ES-I3 (cell line): ENCODE measurements around the gene CENPP.

Experiments used
- H3K36me3 ChIP-seq: 2 replicates; pipeline ENCODE4 v1.6.1; 2013; ENCODE audit warnings: mild to moderate bottlenecking, low read length, control low read depth, moderate library complexity; ENCODE audit not compliant: insufficient read depth
- H3K4me1 ChIP-seq: 2 replicates; pipeline ENCODE4 v1.6.1; 2013; ENCODE audit warnings: mild to moderate bottlenecking, control low read depth, low read length; ENCODE audit not compliant: insufficient read depth
- H3K9ac ChIP-seq: 2 replicates; pipeline ENCODE4 v1.6.1; 2013; ENCODE audit warnings: low read depth, mild to moderate bottlenecking, low read length, moderate library complexity
- H3K9me3 ChIP-seq: 2 replicates; pipeline ENCODE4 v1.6.1; 2013; ENCODE audit warnings: mild to moderate bottlenecking, low read length, moderate library complexity; ENCODE audit not compliant: control insufficient read depth, insufficient read depth

The CENPP gene

GRCh38 chr9:92378865-92379560, 53.3 kb downstream of the CENPP start:
- H3K36me3 ChIP-seq: no peaks in the 10 kb centered on the region

DNA sequence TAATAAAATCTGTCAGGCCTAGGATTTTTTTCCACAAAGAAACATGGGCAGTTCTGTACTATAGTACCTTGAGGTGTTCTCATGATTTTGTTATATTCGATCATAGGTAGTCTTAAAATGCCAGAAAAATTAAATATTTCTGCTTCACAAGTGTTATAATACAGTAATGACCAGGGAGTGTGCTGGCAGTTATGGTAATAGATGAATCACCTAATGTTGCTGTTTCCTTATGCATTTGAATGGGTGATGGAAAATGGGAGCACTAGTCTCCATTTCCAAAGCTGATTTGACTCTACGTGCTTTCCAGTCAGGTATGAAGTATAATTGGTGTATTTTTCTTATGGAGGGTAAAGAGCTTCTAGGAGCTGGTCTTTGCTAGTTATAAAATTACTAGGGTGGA, 54.9 kb downstream of the CENPP start:
- no peaks in the 10 kb centered on the region for H3K36me3 ChIP-seq
- H3K9ac ChIP-seq: no peak overlapping the region
- peaks cover 23% of the 10 kb centered on the region for H3K4me1 ChIP-seq
- H3K9me3 ChIP-seq: no peaks in the 10 kb centered on the region

More at GRCh38 chr9:92378865-92379560, 53.3 kb downstream of the CENPP start:
- Histone ChIP-seq H3K9me3 (no peaks in the 10 kb centered on the region), H3K9ac (no peak overlapping the region), H3K4me1 (peaks cover 23% of the 10 kb centered on the region)

- Histone ChIP-seq H3K9ac (no peak overlapping the region), H3K36me3 (no peaks in the 10 kb centered on the region), H3K9me3 (no peaks in the 10 kb centered on the region), H3K4me1 (peaks cover 23% of the 10 kb centered on the region)
These were observed 56.0 kb downstream of the CENPP start for GRCh38 chr9:92381775-92382174.

DNA sequence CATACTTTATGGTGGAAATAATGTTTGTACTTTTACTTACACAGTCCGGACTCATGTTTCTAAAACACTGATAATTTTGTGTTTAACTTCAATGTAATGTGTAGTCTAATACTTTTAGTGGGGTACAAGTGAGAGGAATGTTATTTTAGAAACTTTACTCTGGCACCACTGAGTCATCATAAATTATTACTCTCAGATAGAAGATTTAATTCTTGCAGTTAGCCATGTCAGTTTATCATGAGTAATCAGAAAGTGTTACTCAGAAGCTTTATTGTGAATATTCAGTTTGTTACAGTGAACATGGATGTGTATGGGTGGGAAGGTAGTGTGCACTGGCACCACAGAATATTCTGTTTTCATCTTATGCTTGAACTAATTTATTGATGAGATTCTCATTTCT, 58.6 kb downstream of the CENPP start:
- Histone ChIP-seq H3K9me3 (no peaks in the 10 kb centered on the region), H3K4me1 (peaks cover 10% of the 10 kb centered on the region), H3K9ac (no peak overlapping the region), H3K36me3 (no peaks in the 10 kb centered on the region)

DNA sequence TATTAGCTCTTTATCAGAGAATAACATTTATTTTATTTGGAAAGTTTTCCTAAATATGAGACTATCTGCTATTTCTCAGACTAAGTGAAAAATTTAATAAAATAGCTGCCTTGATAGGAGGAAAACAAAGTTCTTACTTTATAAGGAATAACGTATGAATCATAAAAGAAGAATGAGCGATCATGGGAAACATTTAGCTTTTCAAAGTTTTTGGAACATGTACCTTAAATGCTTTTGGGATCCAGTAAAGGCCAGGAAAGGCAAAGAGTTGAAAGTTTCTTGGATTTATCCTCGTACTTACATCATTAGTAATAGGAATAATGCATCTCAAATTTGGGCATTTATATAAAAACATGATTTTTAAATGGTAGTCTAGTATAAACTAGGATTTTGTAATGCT, 59.2 kb downstream of the CENPP start:
- Histone ChIP-seq H3K9me3 (no peaks in the 10 kb centered on the region), H3K36me3 (no peaks in the 10 kb centered on the region), H3K9ac (no peak overlapping the region), H3K4me1 (peaks cover 4% of the 10 kb centered on the region; the same call in 1 of the 2 replicates)

GRCh38 chr9:92385477-92385876, 59.7 kb downstream of the CENPP start:
- no peaks in the 10 kb centered on the region for H3K4me1 ChIP-seq
- H3K9ac ChIP-seq: no peak overlapping the region
- no peaks in the 10 kb centered on the region for H3K36me3 ChIP-seq
- H3K9me3 ChIP-seq: no peaks in the 10 kb centered on the region

DNA sequence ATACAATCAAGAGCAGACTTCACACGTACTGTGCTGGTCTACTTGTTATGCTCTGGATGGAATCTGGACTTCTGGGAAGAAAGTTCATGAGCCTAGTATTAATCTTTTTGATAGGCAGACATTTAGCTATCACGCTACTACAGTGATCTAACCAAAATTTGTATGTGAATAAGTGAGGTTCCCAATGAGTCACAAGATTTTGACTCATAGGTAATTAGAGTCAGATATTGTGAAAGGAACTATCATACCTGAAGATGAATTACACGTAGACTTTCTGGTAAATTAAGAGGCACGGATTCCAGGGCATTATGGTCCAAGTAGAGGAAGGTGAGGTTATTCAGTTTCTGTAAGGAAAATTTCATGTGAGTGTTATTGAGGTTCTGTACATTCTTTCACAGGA, 60.2 kb downstream of the CENPP start:
- Histone ChIP-seq H3K4me1 (no peaks in the 10 kb centered on the region), H3K9ac (no peak overlapping the region), H3K9me3 (no peaks in the 10 kb centered on the region), H3K36me3 (no peaks in the 10 kb centered on the region)

DNA sequence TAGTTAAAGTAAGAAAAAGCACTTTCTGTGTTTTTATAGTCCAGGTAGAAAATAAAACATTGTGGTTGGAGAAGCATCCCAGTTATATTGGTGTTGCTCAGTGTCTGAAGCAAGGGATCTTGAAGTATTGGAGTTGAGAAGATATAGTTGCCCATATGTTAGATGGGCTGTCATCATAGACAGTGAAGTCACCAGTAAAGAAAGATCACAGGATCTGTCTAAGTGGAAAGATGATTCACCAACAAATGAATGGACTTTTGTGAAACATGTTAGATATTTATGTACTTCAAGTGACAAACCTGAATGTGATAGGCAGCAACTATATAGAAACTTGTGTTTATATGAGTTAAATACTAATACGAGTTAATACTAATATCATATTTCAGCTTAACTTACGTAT, 66.9 kb downstream of the CENPP start:
- H3K9me3 ChIP-seq: 0 out of 2 replicates have a peak, but pooled peaks cover 3% of the 10 kb centered on the region
- no peaks in the 10 kb centered on the region for H3K4me1 ChIP-seq
- no peak overlapping the region for H3K9ac ChIP-seq
- no peaks in the 10 kb centered on the region for H3K36me3 ChIP-seq

DNA sequence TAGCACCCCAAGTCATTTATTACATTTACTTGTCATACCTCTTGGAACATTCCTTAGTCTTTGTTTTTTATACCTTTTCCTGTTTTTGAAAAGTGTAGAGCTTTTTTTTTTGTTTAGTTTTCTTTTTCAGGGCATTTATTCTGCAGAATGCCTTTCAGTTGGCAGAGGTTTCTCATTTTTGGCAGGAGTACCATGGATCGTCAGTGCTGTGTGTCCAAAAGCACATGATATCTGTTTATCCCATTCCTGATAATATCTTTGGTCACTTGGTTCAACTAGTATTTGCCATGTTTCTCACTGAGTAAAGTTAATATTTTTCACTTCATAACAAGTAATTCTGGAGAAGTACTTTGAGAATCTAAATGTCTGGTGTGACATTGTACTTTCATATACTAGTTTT, 67.9 kb downstream of the CENPP start:
- H3K4me1 ChIP-seq: no peaks in the 10 kb centered on the region
- 0 out of 2 replicates have a peak, but pooled peaks cover 4% of the 10 kb centered on the region for H3K9me3 ChIP-seq
- no peaks in the 10 kb centered on the region for H3K36me3 ChIP-seq
- H3K9ac ChIP-seq: no peak overlapping the region

DNA sequence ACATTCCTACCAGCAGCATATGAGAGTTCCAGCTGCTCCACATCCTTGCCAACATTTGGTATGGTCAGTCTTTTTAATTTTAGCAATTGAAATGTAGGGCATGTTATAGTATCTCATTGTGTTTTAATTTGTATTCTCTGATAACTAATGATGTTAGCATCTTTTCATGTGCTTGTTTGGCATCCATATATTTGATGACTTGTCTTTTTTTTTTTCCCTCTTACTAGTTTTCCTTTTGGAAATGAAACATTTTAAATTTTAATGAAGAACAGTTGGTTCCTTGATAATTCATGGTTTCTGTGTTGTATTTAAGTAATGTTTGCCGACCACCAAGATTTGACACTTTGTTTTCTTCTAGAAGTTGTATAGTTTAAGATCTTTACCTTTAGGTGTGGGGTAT, 69.9 kb downstream of the CENPP start:
- Histone ChIP-seq H3K9me3 (0 out of 2 replicates have a peak, but pooled peaks cover 4% of the 10 kb centered on the region), H3K36me3 (no peaks in the 10 kb centered on the region), H3K9ac (no peak overlapping the region), H3K4me1 (no peaks in the 10 kb centered on the region)

DNA sequence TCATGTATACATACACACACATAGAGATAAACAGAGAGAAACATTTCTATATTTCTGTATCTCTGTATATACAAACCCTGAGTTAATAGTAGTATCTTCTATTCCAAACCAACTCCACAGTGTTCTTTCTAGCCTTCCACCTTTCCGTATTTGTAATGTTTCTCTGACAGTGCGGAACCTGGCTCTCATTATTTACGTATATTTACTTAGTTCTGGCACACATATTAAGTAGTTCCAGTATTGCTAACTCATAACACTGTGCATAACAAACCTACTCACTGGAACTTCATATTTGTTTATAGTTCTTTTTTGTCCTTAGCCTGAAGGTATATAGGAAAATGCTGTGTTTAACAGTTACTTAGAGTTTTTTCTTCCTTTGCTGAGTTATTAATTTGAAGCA, 72.1 kb downstream of the CENPP start:
- Histone ChIP-seq H3K4me1 (no peaks in the 10 kb centered on the region), H3K9ac (no peak overlapping the region), H3K36me3 (no peaks in the 10 kb centered on the region), H3K9me3 (0 out of 2 replicates have a peak, but pooled peaks cover 4% of the 10 kb centered on the region)

DNA sequence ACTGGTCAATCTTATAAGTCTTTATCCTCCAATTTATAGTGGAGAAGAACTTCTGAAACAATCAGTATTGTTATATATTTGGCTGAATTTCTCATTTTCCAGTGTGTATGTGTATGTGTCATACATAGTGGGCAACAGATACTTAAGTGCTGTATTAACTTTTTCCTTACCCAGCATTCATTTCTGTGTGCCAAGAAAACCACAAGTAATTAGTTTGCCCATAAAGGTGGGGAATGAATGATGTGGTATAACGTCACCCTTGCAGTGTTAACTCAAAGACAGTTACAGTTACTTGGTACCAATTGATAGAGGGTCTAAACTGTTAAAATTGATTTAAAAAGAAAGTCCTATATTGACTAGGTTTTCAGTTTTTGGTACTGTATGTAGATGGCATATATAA, 76.6 kb downstream of the CENPP start:
- Histone ChIP-seq H3K9ac (no peak overlapping the region), H3K9me3 (0 out of 2 replicates have a peak, but pooled peaks cover 4% of the 10 kb centered on the region), H3K4me1 (no peaks in the 10 kb centered on the region), H3K36me3 (no peaks in the 10 kb centered on the region)

DNA sequence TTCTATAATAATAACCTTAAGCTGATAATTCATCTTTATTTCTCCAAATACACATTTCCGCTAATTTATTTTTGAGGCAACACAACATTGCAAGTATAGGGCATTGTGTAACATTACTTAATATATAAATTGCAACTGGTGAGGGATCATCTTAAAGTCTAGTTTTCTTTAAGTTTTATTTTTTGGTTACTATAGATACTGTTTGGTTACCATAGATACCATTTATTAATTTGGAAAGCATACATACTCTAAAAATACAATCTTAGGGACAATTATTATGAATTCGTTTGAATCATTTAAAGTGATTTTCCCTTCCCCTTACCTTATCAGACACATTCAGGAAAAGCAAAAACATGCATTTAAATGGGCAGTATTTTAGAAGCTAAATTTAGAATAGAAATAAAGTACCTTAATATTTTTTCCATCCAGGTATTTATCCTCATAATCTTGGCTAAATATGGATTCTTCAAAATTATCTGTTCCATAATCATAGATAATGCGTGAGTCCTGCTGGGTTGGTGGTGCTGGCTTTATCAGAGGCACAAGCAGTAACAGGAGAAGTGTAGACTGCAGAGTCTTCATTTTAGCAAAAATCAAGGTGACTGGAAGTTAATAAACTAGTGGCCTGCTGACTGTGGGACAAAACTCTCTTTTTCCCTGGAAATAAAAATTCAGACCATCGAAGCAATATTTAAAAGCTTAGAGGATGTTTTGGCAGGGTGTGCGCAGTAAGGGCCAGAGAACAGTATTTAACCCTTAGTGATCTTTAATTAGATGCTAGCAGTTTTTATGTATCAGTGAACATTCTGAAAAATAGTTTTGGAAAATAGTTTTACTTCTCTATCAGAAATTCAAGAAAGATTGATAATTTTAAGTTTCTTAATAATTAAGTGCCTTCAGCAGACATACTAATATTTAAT, 77.3 kb downstream of the CENPP start:
- no peaks in the 10 kb centered on the region for H3K4me1 ChIP-seq
- no peaks in the 10 kb centered on the region for H3K9me3 ChIP-seq
- H3K9ac ChIP-seq: no peak overlapping the region
- H3K36me3 ChIP-seq: no peaks in the 10 kb centered on the region

DNA sequence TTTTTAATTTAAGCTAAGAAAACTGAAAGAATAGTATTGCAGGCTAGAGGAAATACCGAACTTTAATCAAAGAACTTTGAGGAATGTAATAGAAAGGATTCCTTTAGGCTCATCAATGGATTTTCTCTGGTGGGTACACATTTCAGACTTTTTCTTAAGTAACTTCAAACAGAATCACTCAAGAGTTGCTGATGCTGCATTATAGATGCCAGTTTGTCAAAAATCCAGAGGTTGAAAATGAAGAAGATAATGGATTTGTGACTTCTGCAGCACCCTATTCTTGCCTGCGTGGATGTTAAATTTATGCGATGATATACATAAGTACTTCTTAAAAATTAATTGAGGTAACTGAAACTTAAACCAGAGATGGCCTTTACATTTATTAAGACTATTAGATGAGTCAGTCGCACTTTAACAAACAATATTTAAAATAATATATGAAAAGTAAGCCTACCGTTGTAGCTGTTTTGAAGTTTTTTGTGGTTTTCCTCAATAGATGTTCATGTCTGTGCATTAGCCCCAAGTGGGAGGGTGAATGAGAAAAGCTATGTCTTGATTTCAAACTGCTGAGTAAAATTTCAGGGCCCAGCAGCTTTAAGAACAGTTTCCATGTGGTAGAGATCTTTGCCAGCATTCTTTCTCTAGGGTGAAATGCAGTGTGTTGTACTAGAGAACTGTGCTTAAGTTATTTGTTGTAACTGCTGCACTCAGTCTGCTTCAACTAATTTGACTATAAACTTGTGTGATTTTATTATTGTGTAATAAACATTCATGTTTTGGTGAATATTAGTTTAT, 78.5 kb downstream of the CENPP start, which contains the start of gene OGN:
Gene OGN, minus strand, starts transcription at position 537 of the 795 bp plus-strand sequence. CDS start 1,171 bp downstream, outside the sequence.
- no peaks in the 10 kb centered on the region for H3K36me3 ChIP-seq
- no peak within 1 kb of the TSS for H3K9ac ChIP-seq
- no peaks in the 10 kb centered on the region for H3K9me3 ChIP-seq
- no peaks in the 10 kb centered on the region for H3K4me1 ChIP-seq
